A549 treated with GW870086 at 1 μM for 4 hours (cell line): ENCODE results near the gene TMEM30B. TPM values are rescaled to one million over a fixed set of nuclear protein-coding genes. Genes with fewer than 3 reads are reported as not detected.

Source experiments
- total RNA-seq: library from RNA; stranded (reverse); fragments of 200-300 nt; extraction: Qiagen RNA extraction; gene quantifications from 5 replicates; pipeline ENCODE4 v1.2.3, GENCODE V29; 2022; ENCODE audit warnings: low read depth

TMEM30B gene
- total RNA-seq, result 0.25 to 0.58 TPM (median 0.32 TPM) in 5 replicates

DNA sequence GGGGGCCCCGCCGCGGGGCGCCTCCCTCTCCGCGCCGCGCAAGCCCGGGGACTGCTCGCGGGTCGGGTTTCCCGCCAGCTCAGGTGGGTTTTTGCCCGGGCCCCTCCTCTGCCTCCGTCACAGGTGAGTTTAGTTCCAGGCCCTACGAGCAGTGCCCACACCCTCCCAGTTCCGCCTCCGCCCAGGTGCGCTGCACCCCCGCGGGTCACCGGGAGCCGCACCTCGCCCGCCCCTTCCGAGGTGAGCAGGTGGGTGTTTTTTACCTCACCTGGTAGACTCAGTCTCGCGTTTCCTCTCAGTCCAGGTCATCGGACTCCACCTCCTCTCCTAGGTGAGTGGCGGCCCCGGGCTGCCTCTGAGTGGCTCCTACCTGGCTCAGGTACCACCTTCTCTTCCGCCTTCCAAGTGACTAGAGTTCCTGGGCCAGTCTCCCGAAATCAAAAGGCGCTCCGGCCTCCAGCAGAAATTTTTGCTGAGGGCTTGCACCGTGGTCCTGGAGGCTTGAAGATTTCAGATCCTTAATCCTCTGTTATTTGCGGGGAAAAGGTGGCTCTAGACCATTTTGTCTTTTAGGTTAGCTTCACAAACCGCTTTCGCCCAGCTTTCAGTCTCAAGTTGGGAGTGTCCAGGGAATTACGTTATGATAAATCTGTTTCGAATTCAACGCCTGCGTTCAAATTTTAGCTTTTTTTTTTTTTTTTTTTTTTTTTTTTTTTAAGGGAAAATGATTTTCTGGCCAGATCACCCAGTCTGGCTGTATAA, at the start of gene TMEM30B:
Gene TMEM30B (minus strand): TSS at position 153 of the 762 bp plus-strand sequence. CDS start 191 bp downstream, outside the sequence.

GRCh38 chr14:61321385-61322010, 40.4 kb upstream of the TMEM30B start, which contains the start of gene PRKCH:
PRKCH (plus strand) TSS chr14:61321579; CDS start chr14:61322102, 523 bp downstream.

Other genes with a start within 250 kb of the TMEM30B start
- gene PRKCH, start 40.2 kb upstream of the TMEM30B start, total RNA-seq, result 4.4 to 6.5 TPM (median 5.5 TPM) in 5 replicates